Fibroblast of skin of left quadriceps (primary cell): ENCODE measurements around the gene PAFAH1B1.

Source experiments
- DNase-seq, 2 experiments: peaks; one replicate each; pipeline ENCODE4 v3.0.0-alpha.2; 2013; ENCODE audit warnings: low read depth in 2 of 2

The PAFAH1B1 gene

GRCh38 chr17:2719861-2720260 is 126.4 kb downstream of the PAFAH1B1 start:
- no peak for DNase-seq

GRCh38 chr17:2721603-2722002 is 128.1 kb downstream of the PAFAH1B1 start:
- no peak for DNase-seq

GRCh38 chr17:2722611-2723010 is 129.2 kb downstream of the PAFAH1B1 start:
- no peak for DNase-seq

- DNase-seq = no peak
These were observed 130.1 kb downstream of the PAFAH1B1 start for GRCh38 chr17:2723505-2723996.

GRCh38 chr17:2723997-2724783 is 130.7 kb downstream of the PAFAH1B1 start:
- DNase-seq = no peak

DNA sequence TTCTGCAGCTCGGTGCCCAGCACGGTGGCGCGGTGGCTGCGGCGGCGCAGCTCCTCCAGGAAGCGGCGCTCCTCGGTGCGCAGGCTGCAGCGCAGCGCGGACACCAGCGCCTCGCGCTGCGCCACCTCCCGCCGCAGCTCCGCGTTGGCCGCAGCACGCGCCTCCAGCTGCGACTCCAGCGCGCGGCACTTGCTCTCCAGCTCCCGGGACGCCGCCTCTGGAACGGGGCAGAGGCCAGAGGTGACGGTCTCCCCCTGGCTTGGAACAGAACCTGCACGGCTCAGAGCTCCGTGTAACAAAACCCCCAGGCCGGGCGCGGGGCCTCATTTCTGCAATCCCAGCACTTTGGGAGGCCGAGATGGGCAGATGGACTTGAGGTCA is 131.3 kb downstream of the PAFAH1B1 start:
- DNase-seq = no peak

DNA sequence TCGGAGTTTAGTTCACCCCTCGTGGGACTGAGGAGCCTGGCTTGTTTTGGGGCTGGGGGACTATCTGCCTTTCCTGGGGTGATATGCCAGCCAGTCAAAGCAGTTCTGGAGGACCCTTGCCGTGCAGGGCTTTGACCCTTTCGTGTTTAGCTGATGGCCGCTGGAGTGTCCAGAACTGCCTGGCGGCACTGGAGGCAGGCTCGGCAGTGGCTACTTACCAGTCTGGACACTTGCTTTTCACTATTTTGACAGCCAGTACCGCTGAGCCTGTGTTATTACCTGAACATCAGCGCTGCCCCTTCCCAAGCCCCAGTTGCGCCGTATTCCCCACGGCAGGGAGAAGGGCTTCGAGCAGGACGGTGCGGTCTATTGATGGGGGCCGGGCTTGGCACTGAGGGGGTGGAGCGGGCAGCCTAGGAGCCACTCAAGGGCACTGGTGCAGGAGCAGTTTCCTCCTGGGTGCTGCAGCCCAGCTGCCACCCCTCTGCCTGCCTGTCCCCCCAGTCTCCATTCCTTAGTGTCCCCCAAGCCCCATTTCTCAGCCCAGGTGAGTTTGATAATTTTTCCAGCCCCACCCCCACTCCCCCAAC is 137.4 kb downstream of the PAFAH1B1 start:
- DNase-seq = no peak

DNA sequence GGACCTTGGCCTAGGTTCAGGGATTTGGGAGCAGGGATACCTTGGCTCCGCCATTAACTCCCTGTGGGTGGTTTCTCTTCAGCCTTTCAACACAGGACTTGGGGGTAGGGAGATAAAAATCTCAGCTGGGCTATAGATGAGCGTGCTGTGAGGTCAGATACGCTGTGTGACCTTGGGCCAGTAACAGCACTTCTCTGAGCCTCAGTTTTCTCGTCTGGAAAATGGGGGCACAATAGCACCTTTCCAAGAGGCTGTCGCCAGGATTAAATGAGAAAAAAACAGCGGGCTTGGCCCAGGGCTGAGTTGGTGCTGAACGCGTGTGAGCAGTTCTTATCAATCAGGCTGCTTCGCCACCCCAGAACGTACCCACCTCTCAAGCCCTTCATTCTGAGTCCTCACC is 138.4 kb downstream of the PAFAH1B1 start:
- DNase-seq = no peak

GRCh38 chr17:2734939-2735338 is 141.5 kb downstream of the PAFAH1B1 start:
- no peak for DNase-seq
